Effector memory CD8-positive, alpha-beta T cell (primary cell): ENCODE measurements around the gene CALHM3.

Source experiments
- ATAC-seq: fragments of 150-1000 bp; cut with Tn5 transposase; replicated peaks from 2 replicates; pipeline ENCODE4 v1.10.0; 2021; ENCODE audit warnings: mild to moderate bottlenecking, moderate library complexity
- DNase-seq, 3 experiments: peaks; one replicate each; pipeline ENCODE4 v3.0.0; 2021
- H3K27ac Mint-ChIP-seq, 2 donors: one replicate each; pipeline ENCODE4 v1.8.0; 2022; ENCODE audit warnings: mild to moderate bottlenecking in 2 of 2, mixed read lengths in 2 of 2, moderate library complexity in 2 of 2
- H3K27me3 Mint-ChIP-seq, 2 donors: one replicate each; pipeline ENCODE4 v1.8.0; 2022; ENCODE audit warnings: mixed read lengths in 2 of 2
- H3K36me3 Mint-ChIP-seq: one replicate; pipeline ENCODE4 v1.8.0; 2022; ENCODE audit warnings: mild to moderate bottlenecking, moderate library complexity, mixed read lengths; ENCODE audit not compliant: insufficient read depth
- H3K4me1 Mint-ChIP-seq, 2 donors: one replicate each; pipeline ENCODE4 v1.8.0; 2022; ENCODE audit warnings: low read depth in 2 of 2, mixed read lengths in 2 of 2
- H3K4me3 Mint-ChIP-seq, 2 donors: one replicate each; pipeline ENCODE4 v1.8.0; 2022; ENCODE audit warnings: mild to moderate bottlenecking in 2 of 2, mixed read lengths in 2 of 2, moderate library complexity in 2 of 2
- H3K9me3 Mint-ChIP-seq, 2 donors: one replicate each; pipeline ENCODE4 v1.8.0; 2022; ENCODE audit warnings: mixed read lengths in 2 of 2

Gene CALHM3

DNA sequence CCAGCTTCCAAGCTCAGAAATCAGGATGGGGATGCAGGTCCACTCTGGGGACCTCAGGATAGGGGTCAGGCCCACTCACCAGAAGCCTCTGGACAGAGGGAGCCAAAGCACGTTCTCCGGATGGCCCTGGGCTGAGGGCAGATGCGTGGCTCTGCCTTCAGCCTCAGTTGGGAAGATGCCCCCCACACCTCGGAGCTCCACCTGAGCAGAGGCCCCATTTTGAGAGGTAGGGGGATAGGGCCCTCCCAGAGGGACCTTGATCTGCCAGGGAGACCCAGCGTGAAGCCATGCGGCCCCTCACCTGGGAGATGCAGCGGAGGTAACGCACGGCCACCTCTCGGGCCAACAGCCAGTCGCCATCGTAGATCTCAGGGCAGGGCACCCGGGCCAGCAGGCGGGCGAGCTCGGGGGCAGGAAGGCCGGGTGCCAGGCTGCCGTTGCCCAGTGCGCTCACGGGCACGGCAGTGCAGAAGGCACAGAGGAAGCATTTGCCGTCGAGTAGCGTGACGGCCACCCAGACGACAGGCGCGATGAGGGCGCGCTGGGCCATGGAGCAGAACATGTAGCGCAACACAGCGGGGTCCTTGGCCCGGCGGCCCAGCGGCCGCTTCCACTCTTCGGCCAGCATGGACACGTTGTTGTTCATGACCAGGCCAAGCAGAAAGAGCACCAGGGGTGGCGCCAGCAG, 21.0 kb downstream of the CALHM3 start:
- no peaks in the 10 kb centered on the region for H3K27me3 Mint-ChIP-seq
- ATAC-seq (no peak), DNase-seq (no peak)
- no peak overlapping the region for H3K27ac Mint-ChIP-seq
- H3K4me3 Mint-ChIP-seq = no peak overlapping the region
- no peaks in the 10 kb centered on the region for H3K9me3 Mint-ChIP-seq
- H3K4me1 Mint-ChIP-seq = peaks cover 24 to 27% of the 10 kb centered on the region in 2 donors
- no peaks in the 10 kb centered on the region for H3K36me3 Mint-ChIP-seq

DNA sequence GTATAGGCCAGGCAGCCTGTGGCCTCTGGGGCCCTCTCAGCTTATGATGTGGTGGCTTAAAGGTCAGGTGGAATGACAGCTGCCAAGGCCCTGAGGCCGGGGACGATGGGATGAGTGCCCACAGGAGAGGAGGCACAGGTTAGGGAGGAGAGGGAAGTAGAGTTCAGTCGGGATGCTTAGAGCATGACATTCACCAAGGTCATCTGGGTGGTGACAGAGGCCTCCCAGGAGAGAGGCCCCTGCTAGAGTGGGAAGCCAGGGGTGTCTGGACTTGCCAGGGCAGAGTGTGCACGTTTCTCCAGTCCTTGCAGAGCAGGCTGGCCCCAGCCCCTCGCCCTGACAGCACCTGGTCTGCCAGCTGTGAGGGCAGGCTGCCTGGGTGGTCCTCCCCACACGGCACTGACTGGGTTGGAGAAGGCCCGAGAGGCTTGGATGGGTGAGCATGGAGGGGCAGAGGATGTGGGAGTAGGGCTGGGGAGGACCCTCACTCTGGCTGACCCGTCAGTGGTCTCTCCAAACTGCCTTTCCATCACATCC, 21.8 kb downstream of the CALHM3 start:
- Mint-ChIP-seq H3K4me1 (peaks cover 30 to 32% of the 10 kb centered on the region in 2 donors), H3K27me3 (no peaks in the 10 kb centered on the region), H3K9me3 (no peaks in the 10 kb centered on the region), H3K36me3 (no peaks in the 10 kb centered on the region), H3K4me3 (peak overlapping the region in 1 of 2 donors; percentile 36), H3K27ac (peak overlapping the region; percentile 41 to 87)
- DNase-seq = no peak
- no peak for ATAC-seq

DNA sequence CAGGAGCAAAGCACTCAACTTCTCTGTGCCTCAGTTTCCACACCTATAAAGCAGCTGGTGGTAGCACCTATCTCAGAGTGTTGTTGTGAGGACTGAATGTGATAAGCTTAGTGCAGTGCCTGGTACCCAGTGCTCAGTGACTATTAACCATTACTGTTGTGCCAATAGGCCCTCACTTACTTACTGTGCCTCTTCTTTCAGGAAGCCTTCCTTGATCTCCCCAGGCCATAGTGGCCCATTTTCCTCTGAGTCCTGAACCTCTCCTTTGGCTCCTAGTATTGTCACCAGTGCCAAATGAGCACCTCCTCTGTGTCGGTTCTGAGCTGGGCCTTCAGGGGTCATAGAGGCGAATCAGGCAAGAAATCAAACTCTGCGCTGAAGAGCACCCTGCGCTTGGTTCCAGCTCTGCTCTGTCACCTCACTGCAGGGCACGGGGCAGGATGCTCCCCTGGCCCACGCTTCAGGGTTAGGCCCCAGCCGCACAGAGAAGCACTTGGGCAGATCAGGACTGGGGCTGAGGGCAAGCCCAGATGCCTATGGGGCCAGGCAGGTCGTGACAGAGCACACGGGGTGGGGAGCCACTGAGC, 22.9 kb downstream of the CALHM3 start:
- ATAC-seq (no peak), DNase-seq (no peak)
- Mint-ChIP-seq H3K4me3 (no peak overlapping the region), H3K36me3 (peaks cover 2% of the 10 kb centered on the region), H3K9me3 (no peaks in the 10 kb centered on the region), H3K4me1 (peaks cover 34 to 35% of the 10 kb centered on the region in 2 donors), H3K27me3 (no peaks in the 10 kb centered on the region), H3K27ac (no peak overlapping the region)

DNA sequence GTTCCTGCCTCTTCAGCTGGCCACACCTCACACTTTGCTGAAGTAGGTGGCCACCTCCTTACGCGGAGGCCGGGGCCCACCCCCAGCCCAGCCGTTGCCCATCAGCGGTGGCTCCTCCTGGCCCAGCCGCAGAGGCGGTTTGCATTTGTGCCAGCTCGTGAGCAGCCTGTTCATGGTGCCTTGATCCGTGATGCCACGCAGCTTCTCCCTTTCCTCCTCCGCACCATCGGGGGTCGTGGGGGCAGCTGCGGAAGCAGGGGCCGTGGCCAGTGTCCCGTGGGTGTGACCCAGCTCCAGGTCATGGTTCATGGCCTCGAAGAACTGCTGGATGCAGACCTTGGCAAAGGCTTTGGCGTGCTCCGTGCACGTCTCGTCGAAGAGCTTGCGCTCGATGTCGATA, 23.8 kb downstream of the CALHM3 start:
- no peak overlapping the region for H3K27ac Mint-ChIP-seq
- peaks cover 8% of the 10 kb centered on the region for H3K36me3 Mint-ChIP-seq
- DNase-seq (no peak), ATAC-seq (no peak)
- H3K4me1 Mint-ChIP-seq = peaks cover 43 to 45% of the 10 kb centered on the region in 2 donors
- H3K9me3 Mint-ChIP-seq = no peaks in the 10 kb centered on the region
- no peaks in the 10 kb centered on the region for H3K27me3 Mint-ChIP-seq
- H3K4me3 Mint-ChIP-seq = no peak overlapping the region

DNA sequence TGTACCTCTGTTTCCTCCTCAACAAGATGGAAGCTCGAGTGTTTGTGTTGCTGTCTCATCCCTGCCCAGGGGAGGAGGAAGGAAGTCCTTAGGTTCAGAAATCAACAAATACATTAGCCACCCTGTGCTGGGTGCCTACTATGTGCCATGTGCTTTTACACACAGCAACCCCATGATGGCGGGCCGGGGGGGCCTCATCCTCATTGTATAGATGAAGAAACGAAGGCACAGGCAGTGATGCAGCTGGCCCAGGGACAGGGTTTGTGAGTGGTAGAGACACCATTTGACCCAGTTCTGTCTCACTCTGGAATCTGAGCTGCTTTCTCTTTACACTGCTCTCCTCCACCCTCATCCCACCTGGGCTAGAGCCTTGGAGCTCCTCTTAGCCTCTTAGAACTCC, 25.0 kb downstream of the CALHM3 start:
- H3K36me3 Mint-ChIP-seq = peaks cover 19% of the 10 kb centered on the region
- no peaks in the 10 kb centered on the region for H3K9me3 Mint-ChIP-seq
- H3K27me3 Mint-ChIP-seq = no peaks in the 10 kb centered on the region
- peak overlapping the region; percentile 70 to 91 for H3K27ac Mint-ChIP-seq
- ATAC-seq = no peak
- H3K4me1 Mint-ChIP-seq = peaks cover 45 to 52% of the 10 kb centered on the region in 2 donors
- H3K4me3 Mint-ChIP-seq = peak overlapping the region; percentile 95 to 96
- DNase-seq = no peak

DNA sequence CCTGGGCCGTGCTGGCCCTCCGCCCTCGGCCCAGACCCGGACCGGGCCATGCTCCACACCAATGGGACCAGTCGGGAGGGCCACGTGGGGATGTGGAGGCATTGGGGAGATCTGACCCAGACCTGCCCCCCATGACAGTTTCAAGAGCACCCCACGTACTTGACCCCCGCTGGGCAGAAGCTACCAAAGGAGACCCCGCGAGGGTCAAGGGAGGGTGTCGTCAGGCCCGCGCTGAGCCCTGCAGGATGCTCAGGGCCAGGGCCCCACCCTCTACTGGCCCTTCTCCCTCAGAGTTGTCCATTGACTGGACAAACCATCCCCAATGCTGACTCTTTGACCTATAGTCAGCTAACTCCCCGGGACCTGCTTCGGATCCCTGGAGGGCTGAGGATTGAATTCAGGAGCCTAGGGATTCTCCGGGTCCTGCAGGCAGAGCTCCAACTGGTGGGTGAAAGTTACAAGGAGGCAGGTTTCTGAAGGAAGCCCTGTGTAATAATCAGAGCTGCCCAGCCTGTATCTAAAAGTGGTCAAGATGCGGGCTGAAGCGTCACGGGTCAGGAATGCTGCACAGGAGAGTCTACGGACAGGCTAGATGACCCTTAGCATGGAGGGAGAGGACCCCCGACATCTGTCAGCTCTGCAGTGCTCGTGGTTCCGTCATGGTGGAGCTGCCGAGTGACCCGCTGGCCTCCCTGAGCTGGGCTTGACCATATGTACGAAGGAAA, 26.4 kb downstream of the CALHM3 start:
- Mint-ChIP-seq H3K27ac (peak overlapping the region; percentile 90 to 91), H3K4me1 (peaks cover 48 to 58% of the 10 kb centered on the region in 2 donors)

DNA sequence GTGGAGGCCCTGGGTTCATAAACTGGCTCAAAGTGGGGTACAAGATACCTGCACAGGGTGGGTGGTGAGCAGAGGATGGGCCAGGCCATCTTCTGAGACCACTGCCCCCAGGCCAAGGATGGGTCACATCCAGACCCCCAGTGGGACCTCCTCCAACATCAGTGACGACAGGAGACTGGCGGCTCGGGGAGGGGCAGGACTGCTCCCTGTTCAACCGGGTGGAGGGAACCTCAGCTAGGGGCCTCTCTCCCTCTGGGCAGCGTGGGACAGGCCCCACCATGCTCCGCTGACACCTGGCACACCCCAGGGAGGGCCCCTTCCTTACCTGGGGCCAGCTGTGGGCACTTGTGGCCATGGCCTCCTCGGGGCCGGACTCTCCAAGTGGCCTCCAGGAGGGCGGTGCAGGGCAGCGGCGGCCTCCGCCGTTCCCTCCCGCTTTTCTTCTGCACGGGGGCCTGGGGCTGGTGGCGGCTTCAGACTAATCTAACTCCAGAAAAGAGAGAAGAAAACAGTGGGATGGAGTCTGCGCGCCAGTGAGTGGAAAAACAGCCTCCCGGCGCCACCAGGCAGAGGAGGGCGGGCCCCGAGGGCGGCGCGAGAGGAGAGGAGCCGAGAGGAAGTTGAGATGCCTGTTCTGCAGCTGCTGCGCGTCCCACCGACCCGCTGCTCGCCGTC, 27.1 kb downstream of the CALHM3 start, which contains the start of gene CALHM2:
Gene CALHM2 (minus strand): TSS at position 540 of the 675 bp plus-strand sequence. CDS start 2,429 bp downstream, outside the sequence.
- Mint-ChIP-seq H3K4me3 (peak within 1 kb of the TSS; percentile 95 to 96), H3K27ac (peak within 1 kb of the TSS; percentile 90 to 91), H3K4me1 (peaks cover 52 to 61% of the 10 kb centered on the region in 2 donors), H3K36me3 (peaks cover 37% of the 10 kb centered on the region), H3K27me3 (no peaks in the 10 kb centered on the region), H3K9me3 (no peaks in the 10 kb centered on the region)
- ATAC-seq (peak; percentile 73), DNase-seq (peak; percentile 39 to 46 (median 42))

More for the DNA sequence above, 26.4 kb downstream of the CALHM3 start:
- Mint-ChIP-seq H3K9me3 (no peaks in the 10 kb centered on the region), H3K27me3 (no peaks in the 10 kb centered on the region), H3K36me3 (peaks cover 30% of the 10 kb centered on the region), H3K4me3 (peak overlapping the region; percentile 95 to 96)
- ATAC-seq (no peak), DNase-seq (no peak)

DNA sequence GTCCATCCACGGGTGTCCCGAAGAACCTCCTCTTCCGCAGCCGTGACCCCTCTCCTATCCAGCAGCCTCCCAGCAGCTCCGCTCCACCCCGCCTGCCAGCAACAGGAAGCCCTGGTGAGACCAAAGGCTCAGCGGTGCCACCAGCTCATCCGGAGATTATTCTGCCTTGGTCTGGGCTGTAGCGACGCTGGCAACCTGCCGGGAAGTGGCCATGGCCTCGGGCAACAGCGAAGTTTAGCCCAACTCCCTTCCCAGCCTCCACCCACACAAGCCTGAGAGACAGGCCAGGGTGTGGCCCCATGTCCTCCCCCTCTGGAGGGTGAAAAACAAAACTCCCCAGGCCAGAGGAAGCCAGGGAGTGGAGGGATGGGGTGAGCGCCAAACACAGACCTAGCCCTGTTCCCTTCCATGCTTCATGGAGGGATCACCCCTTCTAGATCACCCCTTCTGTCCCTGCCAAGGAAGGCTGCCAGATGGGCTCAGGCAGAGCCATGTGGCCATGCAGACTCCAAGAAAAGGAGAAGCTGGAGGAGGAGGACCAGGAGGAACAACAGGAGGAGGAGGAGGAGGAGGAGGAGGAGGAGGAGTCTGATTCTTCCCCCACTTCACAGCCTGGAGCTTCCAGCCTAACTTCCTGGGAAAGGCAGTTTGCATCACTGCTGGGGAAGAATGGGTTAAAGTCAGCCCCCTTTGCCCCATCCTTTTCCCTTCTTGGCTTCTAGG, 27.8 kb downstream of the CALHM3 start:
- H3K27ac Mint-ChIP-seq = peak overlapping the region; percentile 90 to 91
- H3K4me3 Mint-ChIP-seq = peak overlapping the region; percentile 95 to 96
- no peaks in the 10 kb centered on the region for H3K27me3 Mint-ChIP-seq
- H3K36me3 Mint-ChIP-seq = peaks cover 44% of the 10 kb centered on the region
- DNase-seq (peak; percentile 35 to 43 (median 38)), ATAC-seq (peak; percentile 79)
- H3K9me3 Mint-ChIP-seq = no peaks in the 10 kb centered on the region
- peaks cover 52 to 61% of the 10 kb centered on the region in 2 donors for H3K4me1 Mint-ChIP-seq

DNA sequence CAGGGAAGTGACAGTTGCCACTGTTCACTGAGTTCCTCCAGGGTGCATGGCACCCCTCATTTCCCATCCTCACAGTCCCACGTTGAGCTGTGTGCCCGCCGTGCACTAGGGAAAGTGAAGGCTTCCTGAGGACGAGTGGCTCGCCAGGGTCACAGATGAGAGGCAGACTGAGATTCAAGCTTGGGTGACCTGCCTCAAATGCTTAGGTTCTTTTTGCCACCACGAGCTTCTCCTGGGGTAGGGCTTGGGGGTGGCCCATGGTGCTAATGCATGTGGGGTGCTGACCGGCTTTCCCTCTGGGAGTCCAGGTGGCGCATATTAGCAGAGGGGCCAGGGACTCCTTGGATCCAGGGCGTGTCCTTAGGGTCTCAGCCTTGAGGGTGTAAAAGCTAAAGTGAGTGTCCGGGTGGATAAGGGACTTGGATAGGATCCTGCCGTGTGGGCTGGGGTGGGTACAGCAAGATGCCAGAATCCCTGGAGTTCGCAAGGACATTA, 28.8 kb downstream of the CALHM3 start:
- Mint-ChIP-seq H3K4me1 (peaks cover 55 to 64% of the 10 kb centered on the region in 2 donors), H3K27ac (peak overlapping the region; percentile 90 to 91), H3K4me3 (peak overlapping the region; percentile 95 to 96), H3K27me3 (no peaks in the 10 kb centered on the region), H3K9me3 (no peaks in the 10 kb centered on the region), H3K36me3 (peaks cover 47% of the 10 kb centered on the region)
- DNase-seq = no peak
- no peak for ATAC-seq

DNA sequence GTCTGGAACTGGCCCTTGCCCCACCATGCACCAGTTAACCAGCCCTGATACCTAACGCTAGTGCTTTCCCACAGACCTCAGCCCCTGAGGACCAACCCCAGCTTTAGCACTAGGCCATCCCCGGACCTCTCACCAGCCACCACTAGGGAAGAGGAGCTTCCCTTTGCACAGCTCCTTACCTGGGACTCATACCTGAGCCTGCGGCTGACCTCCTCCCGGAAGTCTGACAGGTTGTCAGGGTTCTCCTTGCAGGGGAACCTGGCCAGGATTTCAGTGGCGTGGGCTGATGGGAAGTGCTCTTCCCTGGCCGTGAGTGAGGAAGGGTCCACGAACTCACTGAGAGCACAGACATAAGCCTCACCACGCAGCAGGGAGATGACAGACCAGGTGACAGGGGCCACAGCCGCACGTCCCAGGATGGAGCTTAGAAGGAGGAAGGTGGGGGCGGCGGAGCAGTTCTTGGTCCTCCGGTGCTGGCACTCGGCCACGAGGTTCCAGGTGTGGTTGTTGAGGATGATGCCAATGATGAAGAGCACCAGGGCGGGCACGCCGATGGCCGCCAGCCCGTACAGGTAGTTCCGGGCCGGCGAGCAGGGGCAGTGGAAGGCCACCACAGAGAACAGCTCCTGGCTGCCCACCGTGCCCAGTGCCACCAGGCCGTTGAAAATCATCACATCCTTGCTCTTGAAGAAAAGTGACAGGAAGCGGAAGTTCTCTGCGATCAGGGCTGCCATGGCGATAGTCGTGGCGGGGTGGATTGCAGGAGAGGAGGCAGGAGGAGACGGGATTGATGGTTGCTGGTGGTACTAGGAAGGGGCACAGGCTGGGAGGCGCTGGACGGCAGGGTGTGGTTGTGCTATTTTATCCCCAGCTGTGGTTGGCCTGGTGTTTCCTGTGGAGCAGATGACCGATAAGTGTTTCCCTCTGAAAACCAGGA, 29.6 kb downstream of the CALHM3 start:
- no peaks in the 10 kb centered on the region for H3K27me3 Mint-ChIP-seq
- H3K36me3 Mint-ChIP-seq = peaks cover 48% of the 10 kb centered on the region
- no peak for DNase-seq
- no peaks in the 10 kb centered on the region for H3K9me3 Mint-ChIP-seq
- H3K27ac Mint-ChIP-seq = peak overlapping the region; percentile 90 to 91
- H3K4me3 Mint-ChIP-seq = peak overlapping the region; percentile 95 to 96
- no peak for ATAC-seq
- H3K4me1 Mint-ChIP-seq = peaks cover 58 to 64% of the 10 kb centered on the region in 2 donors

DNA sequence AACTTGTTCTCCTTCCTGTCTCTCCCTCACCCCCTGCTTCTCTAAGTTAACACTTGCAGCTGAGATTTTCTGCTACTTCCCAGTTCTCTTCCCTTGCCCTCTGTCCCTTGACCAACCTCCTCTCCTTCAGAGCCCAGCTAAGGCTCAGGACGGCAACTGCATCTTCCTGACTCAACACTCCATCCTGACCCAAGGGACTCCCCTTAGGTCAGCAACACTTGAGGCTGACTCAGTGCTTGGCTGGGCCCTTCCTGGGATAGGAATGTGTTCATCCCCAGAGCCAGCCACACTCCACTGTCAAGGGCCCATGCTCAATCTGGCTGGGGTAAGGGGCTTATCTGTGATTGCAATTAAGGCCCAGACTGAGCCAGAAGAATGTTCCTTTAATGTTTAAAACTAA, 30.3 kb downstream of the CALHM3 start:
- ATAC-seq (no peak), DNase-seq (no peak)
- Mint-ChIP-seq H3K9me3 (no peaks in the 10 kb centered on the region), H3K4me1 (peaks cover 56 to 61% of the 10 kb centered on the region in 2 donors), H3K27ac (peak overlapping the region; percentile 90 to 91), H3K27me3 (no peaks in the 10 kb centered on the region), H3K4me3 (peak overlapping the region; percentile 95 to 96), H3K36me3 (peaks cover 53% of the 10 kb centered on the region)
